Activated CD8-positive, alpha-beta T cell treated with anti-CD3 and anti-CD28 coated beads for 36 hours (primary cell): ENCODE measurements around the gene SLC25A41. TPM values are rescaled to one million over a fixed set of nuclear protein-coding genes. Genes with fewer than 3 reads are reported as not detected.

Experiments
- ATAC-seq: fragments of 200-7000 bp; cut with Tn5 transposase; one replicate; pipeline ENCODE4 v1.10.0; 2021; ENCODE audit warnings: mild to moderate bottlenecking, moderate library complexity
- CTCF ChIA-PET: fragments of 350-600 bp; sonication (Branson Sonifier 250); formaldehyde crosslinking; loops from one replicate; lab custom pipeline; 2021; ENCODE audit warnings: antibody characterized with exemption; lab: Charles Lee
- POLR2A ChIA-PET: fragments of 350-600 bp; sonication (Branson Sonifier 250); formaldehyde crosslinking; loops from one replicate; lab custom pipeline; 2021; ENCODE audit warnings: antibody characterized with exemption; lab: Charles Lee
- DNase-seq: peaks from one replicate; pipeline ENCODE4 v3.0.0-alpha.2; 2020
- H3K27ac Mint-ChIP-seq: one replicate; pipeline ENCODE4 v1.8.0; 2021; ENCODE audit warnings: mild to moderate bottlenecking, mixed read lengths
- H3K27me3 Mint-ChIP-seq: one replicate; pipeline ENCODE4 v1.8.0; 2021; ENCODE audit warnings: mixed read lengths
- H3K36me3 Mint-ChIP-seq: one replicate; pipeline ENCODE4 v1.8.0; 2021; ENCODE audit warnings: low read depth, mixed read lengths
- H3K4me1 Mint-ChIP-seq: one replicate; pipeline ENCODE4 v1.8.0; 2021; ENCODE audit warnings: low read depth, mixed read lengths
- H3K4me3 Mint-ChIP-seq: one replicate; pipeline ENCODE4 v1.8.0; 2021; ENCODE audit warnings: mild to moderate bottlenecking, moderate library complexity, mixed read lengths
- H3K9me3 Mint-ChIP-seq: one replicate; pipeline ENCODE4 v1.8.0; 2021; ENCODE audit warnings: mixed read lengths
- intact Hi-C: fragments of 100-400 bp; cut with micrococcal nuclease; formaldehyde crosslinking; loops from one replicate; pipeline ENCODE4 v1.10.0; 2022
- total RNA-seq, 2 experiments: library from RNA; stranded (reverse); gene quantifications; one replicate each; pipeline ENCODE4 v1.2.3, GENCODE V29; 2021
- TF ChIP-seq, protein P1 (sequence below): fragments of 200-600 bp; IDR thresholded peaks from one replicate; pipeline ENCODE4 v1.8.0; 2022; ENCODE audit warnings: antibody characterized with exemption, mild to moderate bottlenecking

The SLC25A41 gene
- total RNA-seq, 2 experiments from 2014 or later: not detected

DNA sequence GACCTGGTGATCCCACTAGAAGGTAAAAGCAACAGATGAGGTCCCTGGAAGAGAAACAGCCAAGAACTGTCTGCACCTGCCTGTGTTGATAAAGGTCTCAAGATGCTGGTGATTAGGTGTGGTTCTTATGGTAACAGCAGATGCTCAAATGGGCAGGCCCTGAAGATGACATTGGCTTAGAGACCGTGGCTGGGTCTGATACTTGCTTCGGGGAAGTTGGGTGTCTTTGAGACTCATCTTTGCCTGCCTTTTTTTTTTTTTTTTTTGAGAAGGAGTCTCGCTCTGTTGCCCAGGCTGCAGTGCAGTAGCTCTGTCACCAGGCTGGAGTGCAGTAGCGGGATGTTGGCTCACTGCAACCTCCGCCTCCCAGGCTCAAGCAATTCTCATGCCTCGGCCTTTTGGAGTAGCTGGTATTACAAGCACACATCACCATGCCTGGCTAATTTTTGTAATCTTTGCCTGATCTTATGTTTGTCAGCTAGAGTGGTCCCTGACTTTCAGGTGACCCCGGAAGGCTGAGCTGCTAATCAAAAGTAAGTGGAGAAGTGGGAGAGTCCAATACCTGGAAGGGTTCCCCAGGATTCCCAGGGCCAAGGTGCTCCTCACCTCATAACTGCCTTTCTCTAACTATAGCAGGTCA, 18.1 kb upstream of the SLC25A41 start:
- TF ChIP-seq, protein P1, sequence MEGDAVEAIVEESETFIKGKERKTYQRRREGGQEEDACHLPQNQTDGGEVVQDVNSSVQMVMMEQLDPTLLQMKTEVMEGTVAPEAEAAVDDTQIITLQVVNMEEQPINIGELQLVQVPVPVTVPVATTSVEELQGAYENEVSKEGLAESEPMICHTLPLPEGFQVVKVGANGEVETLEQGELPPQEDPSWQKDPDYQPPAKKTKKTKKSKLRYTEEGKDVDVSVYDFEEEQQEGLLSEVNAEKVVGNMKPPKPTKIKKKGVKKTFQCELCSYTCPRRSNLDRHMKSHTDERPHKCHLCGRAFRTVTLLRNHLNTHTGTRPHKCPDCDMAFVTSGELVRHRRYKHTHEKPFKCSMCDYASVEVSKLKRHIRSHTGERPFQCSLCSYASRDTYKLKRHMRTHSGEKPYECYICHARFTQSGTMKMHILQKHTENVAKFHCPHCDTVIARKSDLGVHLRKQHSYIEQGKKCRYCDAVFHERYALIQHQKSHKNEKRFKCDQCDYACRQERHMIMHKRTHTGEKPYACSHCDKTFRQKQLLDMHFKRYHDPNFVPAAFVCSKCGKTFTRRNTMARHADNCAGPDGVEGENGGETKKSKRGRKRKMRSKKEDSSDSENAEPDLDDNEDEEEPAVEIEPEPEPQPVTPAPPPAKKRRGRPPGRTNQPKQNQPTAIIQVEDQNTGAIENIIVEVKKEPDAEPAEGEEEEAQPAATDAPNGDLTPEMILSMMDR: no peak

DNA sequence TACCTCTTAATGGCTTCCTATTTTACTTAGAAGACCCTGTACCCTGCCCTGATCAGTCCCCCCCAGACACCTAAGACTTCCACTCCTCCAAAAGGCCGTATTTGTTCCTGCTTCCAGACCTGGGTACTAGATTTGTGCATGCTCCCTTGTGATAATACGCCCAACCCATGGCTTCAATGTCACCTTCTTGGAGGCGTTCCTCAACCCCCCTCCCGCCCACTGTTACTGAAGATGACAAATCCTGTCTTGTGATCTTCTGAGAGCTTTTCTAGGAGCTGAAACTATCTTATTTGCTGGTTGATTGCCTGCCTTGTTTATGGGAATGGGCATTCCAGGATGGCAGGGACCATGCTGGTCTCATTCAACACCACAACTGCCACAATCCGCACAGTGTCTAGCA, 16.6 kb upstream of the SLC25A41 start:
- ChIA-PET POLR2A (interaction anchor here (0.6 kb wide), 1 partner anchor 18 kb away, joined by 3 read pairs; no protein-coding TSS in a partner anchor), CTCF (no interaction called here)
- H3K4me1 Mint-ChIP-seq: no peaks in the 10 kb centered on the region
- H3K36me3 Mint-ChIP-seq: peaks cover 24% of the 10 kb centered on the region
- TF ChIP-seq, protein P1: no peak
- no peak for ATAC-seq
- H3K27ac Mint-ChIP-seq: no peak overlapping the region
- intact Hi-C loops: no loop called here
- peaks cover 15% of the 10 kb centered on the region for H3K9me3 Mint-ChIP-seq
- H3K4me3 Mint-ChIP-seq: no peak overlapping the region
- H3K27me3 Mint-ChIP-seq: no peaks in the 10 kb centered on the region
- DNase-seq: no peak

More for the DNA sequence above, 18.1 kb upstream of the SLC25A41 start:
- H3K4me3 Mint-ChIP-seq: no peak overlapping the region
- ChIA-PET CTCF (no interaction called here), POLR2A (interaction anchor here (0.6 to 2.3 kb wide), 2 partner anchors 26 to 36 kb away, joined by 3 to 5 read pairs; no protein-coding TSS in a partner anchor)
- no peaks in the 10 kb centered on the region for H3K27me3 Mint-ChIP-seq
- ATAC-seq (no peak), DNase-seq (no peak)
- peaks cover 19% of the 10 kb centered on the region for H3K9me3 Mint-ChIP-seq
- H3K36me3 Mint-ChIP-seq: peaks cover 33% of the 10 kb centered on the region
- H3K4me1 Mint-ChIP-seq: no peaks in the 10 kb centered on the region
- intact Hi-C loops: no loop called here
- H3K27ac Mint-ChIP-seq: no peak overlapping the region

DNA sequence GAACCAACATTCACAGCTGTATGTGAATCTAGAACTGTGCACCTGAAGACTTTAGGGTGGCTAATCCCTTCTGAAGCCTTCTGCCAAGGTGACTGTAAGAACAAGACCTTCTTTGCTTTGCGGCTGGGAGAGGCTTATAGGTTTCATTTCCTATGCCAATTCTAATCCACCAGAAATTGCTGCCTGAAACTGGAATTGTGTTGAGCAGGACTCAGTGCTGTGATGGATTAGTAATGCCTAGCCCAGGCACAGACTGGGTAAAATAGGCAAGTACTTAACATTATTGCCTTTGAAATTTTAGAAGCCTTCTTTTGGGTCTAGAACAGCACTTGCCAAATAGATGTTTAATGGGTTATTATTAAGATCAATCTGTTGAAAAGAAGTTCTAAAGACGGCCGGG, 14.5 kb upstream of the SLC25A41 start:
- no peaks in the 10 kb centered on the region for H3K27me3 Mint-ChIP-seq
- DNase-seq (no peak), ATAC-seq (no peak)
- H3K4me3 Mint-ChIP-seq: no peak overlapping the region
- H3K27ac Mint-ChIP-seq: no peak overlapping the region
- no peaks in the 10 kb centered on the region for H3K9me3 Mint-ChIP-seq
- intact Hi-C loops: no loop called here
- no peaks in the 10 kb centered on the region for H3K4me1 Mint-ChIP-seq
- CTCF ChIA-PET: no interaction called here
- POLR2A ChIA-PET: no interaction called here
- H3K36me3 Mint-ChIP-seq: peaks cover 6% of the 10 kb centered on the region
- TF ChIP-seq, protein P1: no peak

DNA sequence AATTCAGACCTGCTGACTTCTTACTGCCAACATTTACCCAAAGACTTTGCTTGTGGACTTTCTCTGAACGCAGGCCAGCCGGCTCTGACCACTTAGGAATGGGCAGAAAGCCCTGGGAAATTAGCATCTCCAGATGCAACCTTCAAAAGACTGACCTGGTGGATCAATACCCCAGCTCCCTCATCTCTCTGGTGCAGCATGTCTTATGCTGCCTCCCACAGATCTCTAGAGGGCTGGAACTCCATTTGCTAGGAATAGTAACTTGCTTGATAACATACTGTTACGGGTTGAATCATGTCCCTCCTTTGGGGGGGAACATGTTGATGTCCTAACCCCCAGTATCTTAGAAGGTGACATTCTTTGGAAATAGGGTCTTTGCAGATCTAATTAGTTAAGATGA, 12.9 kb upstream of the SLC25A41 start:
- Mint-ChIP-seq H3K4me1 (no peaks in the 10 kb centered on the region), H3K9me3 (no peaks in the 10 kb centered on the region), H3K4me3 (no peak overlapping the region), H3K36me3 (peaks cover 2% of the 10 kb centered on the region), H3K27me3 (no peaks in the 10 kb centered on the region), H3K27ac (no peak overlapping the region)
- ATAC-seq: no peak
- DNase-seq: no peak
- POLR2A ChIA-PET: no interaction called here
- TF ChIP-seq, protein P1: no peak
- intact Hi-C loops: no loop called here
- CTCF ChIA-PET: no interaction called here

DNA sequence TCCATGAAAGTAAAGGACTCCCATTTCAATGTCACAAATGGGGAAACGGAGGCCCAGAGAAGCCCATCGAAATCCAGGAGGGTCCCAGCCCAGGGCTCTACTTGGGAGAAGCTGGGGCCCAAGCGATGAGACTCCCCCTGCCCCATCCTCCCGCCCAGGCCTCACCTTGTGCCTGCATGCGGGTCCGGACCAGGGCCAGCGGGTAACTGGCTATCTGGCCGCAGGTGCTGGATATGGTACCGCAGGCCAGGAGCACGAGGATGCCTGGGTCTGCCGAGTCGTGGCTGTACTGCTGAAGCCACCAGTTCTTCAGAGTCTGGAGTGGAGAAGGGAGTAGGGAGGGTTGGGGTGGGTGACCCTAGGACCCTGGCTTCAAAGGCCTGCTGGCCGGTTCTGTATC, 10.4 kb upstream of the SLC25A41 start:
- Mint-ChIP-seq H3K27me3 (no peaks in the 10 kb centered on the region), H3K27ac (no peak overlapping the region), H3K4me3 (no peak overlapping the region), H3K4me1 (no peaks in the 10 kb centered on the region), H3K36me3 (no peaks in the 10 kb centered on the region), H3K9me3 (no peaks in the 10 kb centered on the region)
- intact Hi-C loops: no loop called here
- ATAC-seq: no peak
- CTCF ChIA-PET: no interaction called here
- no peak for DNase-seq
- POLR2A ChIA-PET: no interaction called here
- TF ChIP-seq, protein P1: no peak
